Neural progenitor cell (in vitro differentiated cells): ENCODE results near the gene PDE4A.

Experiments
- CTCF ChIP-seq: fragments of 200-600 bp; sonication (generic); IDR thresholded peaks from 2 replicates; pipeline ENCODE4 v1.5.1; 2017; ENCODE audit warnings: antibody characterized with exemption, mild to moderate bottlenecking
- EZH2phosphoT487 ChIP-seq: fragments of 200-600 bp; sonication (generic); IDR thresholded peaks from 2 replicates; pipeline ENCODE4 v1.6.1; 2017; ENCODE audit warnings: antibody characterized with exemption

GRCh38 chr19:10427169-10427568, 6.8 kb downstream of the PDE4A start:
- TF ChIP-seq CTCF (no peak), EZH2phosphoT487 (no peak)
